Hepatocyte (in vitro differentiated cells): Measurements from ENCODE around the gene OST4. TPM values are rescaled to one million over a fixed set of nuclear protein-coding genes. Genes with fewer than 3 reads are reported as not detected.
"Not testable (repeated sequence)": the region's sequence is repeated elsewhere in the genome, so short reads cannot be mapped to it uniquely, and the experiment has no call there.

ENCODE experiments used
- DNase-seq: peaks from one replicate; pipeline ENCODE4 v3.0.0-alpha.2; 2016; ENCODE audit warnings: low spot score
- H2AFZ ChIP-seq: fragments of 200-600 bp; sonication (generic); 2 replicates; pipeline ENCODE4 v1.6.0; 2016; ENCODE audit warnings: antibody characterized with exemption, mild to moderate bottlenecking
- H3K27ac ChIP-seq: fragments of 200-600 bp; sonication (generic); 2 replicates; pipeline ENCODE4 v1.5.1; 2016; ENCODE audit warnings: mild to moderate bottlenecking
- H3K27me3 ChIP-seq: fragments of 200-600 bp; sonication (generic); 2 replicates; pipeline ENCODE4 v1.6.1; 2016
- H3K36me3 ChIP-seq: fragments of 200-600 bp; sonication (generic); replicated peaks from 2 replicates; pipeline ENCODE4 v1.5.1; 2016; ENCODE audit warnings: low read depth; ENCODE audit not compliant: insufficient read depth
- H3K4me1 ChIP-seq: fragments of 200-600 bp; sonication (generic); 2 replicates; pipeline ENCODE4 v1.5.1; 2016; ENCODE audit warnings: mild to moderate bottlenecking, moderate library complexity; ENCODE audit not compliant: insufficient read depth
- H3K4me2 ChIP-seq: fragments of 200-600 bp; sonication (generic); 2 replicates; pipeline ENCODE4 v1.6.0; 2016
- H3K4me3 ChIP-seq: fragments of 200-600 bp; sonication (generic); 2 replicates; pipeline ENCODE4 v1.5.1; 2016; ENCODE audit warnings: mild to moderate bottlenecking
- H3K79me2 ChIP-seq: fragments of 200-600 bp; sonication (generic); 2 replicates; pipeline ENCODE4 v1.6.0; 2017; ENCODE audit warnings: mild to moderate bottlenecking
- H3K9me2 ChIP-seq: fragments of 200-600 bp; sonication (generic); replicated peaks from 2 replicates; pipeline ENCODE4 v1.6.0; 2017; ENCODE audit warnings: mild to moderate bottlenecking; ENCODE audit not compliant: insufficient read depth
- H3K9me3 ChIP-seq: fragments of 200-600 bp; sonication (generic); 2 replicates; pipeline ENCODE4 v1.5.1; 2016; ENCODE audit warnings: low read depth, mild to moderate bottlenecking
- H4K20me1 ChIP-seq: fragments of 200-600 bp; sonication (generic); 2 replicates; pipeline ENCODE4 v1.6.0; 2016; ENCODE audit warnings: mild to moderate bottlenecking; ENCODE audit not compliant: insufficient read depth, poor library complexity, severe bottlenecking
- CTCF ChIP-seq: fragments of 200-600 bp; sonication (generic); IDR thresholded peaks from 2 replicates; pipeline ENCODE4 v1.5.1; 2016; ENCODE audit warnings: antibody characterized with exemption, mild to moderate bottlenecking; ENCODE audit not compliant: poor library complexity
- EZH2 ChIP-seq: fragments of 200-600 bp; sonication (generic); IDR thresholded peaks from 2 replicates; pipeline ENCODE4 v1.6.1; 2016; ENCODE audit warnings: antibody characterized with exemption, mild to moderate bottlenecking, borderline replicate concordance
- EZH2phosphoT487 ChIP-seq: fragments of 200-600 bp; sonication (generic); IDR thresholded peaks from one replicate; pipeline ENCODE4 v1.6.1; 2018; ENCODE audit warnings: antibody characterized with exemption, mild to moderate bottlenecking, low read depth, moderate library complexity; ENCODE audit not compliant: unreplicated experiment, severe bottlenecking
- WGBS: methylation state at CpG from one replicate; pipeline ENCODE4 v1.1.6; 2016; ENCODE audit warnings: low lambda C conversion rate; ENCODE audit errors: missing lambda C conversion rate; 5-methylcytosine and 5-hydroxymethylcytosine counted together
- polyA plus RNA-seq: library from polyadenylated mRNA; unstranded; fragments of >200 nt; fragmentation: Nextera tagmentation; extraction: Ambion mirVana; gene quantifications from 2 replicates; pipeline ENCODE4 v1.2.1, GENCODE V29; 2016
- total RNA-seq: library from RNA; depleted of rRNA; stranded (reverse); fragments of >200 nt; gene quantifications from 2 replicates; pipeline ENCODE4 v1.2.3, GENCODE V29; 2014

The OST4 gene
- total RNA-seq = 364 and 380 TPM in 2 replicates
- polyA plus RNA-seq = 839 and 872 TPM in 2 replicates

- H3K79me2 ChIP-seq = peaks cover 35% of the 10 kb centered on the region
- H3K27me3 ChIP-seq = no peaks in the 10 kb centered on the region
- H3K4me1 ChIP-seq = peaks cover 23% of the 10 kb centered on the region
- TF ChIP-seq EZH2phosphoT487 (no peak), EZH2 (no peak), CTCF (no peak)
- H3K36me3 ChIP-seq = no peaks in the 10 kb centered on the region
- H3K4me2 ChIP-seq = peak within 1 kb of the TSS; percentile 94
- H2AFZ ChIP-seq = peak within 1 kb of the TSS; percentile 77
- DNase-seq = peak; percentile 98
- 5% methylated on average over 54 of the region's 86 CpGs for WGBS
- H3K9me3 ChIP-seq = no peaks in the 10 kb centered on the region
- H3K27ac ChIP-seq = peak within 1 kb of the TSS; percentile 98
- peak within 1 kb of the TSS; percentile 94 for H3K4me3 ChIP-seq
- peaks cover 14% of the 10 kb centered on the region for H4K20me1 ChIP-seq
- H3K9me2 ChIP-seq = no peaks in the 10 kb centered on the region
Measured at GRCh38 chr2:27071277-27071989, at the start of gene OST4. Gene OST4, minus strand, starts transcription at chr2:27071654.

- H3K9me2 ChIP-seq, H3K9me3 ChIP-seq, H2AFZ ChIP-seq, H3K79me2 ChIP-seq, H3K36me3 ChIP-seq, H3K27ac ChIP-seq, DNase-seq, H4K20me1 ChIP-seq, H3K4me1 ChIP-seq: not testable (repeated sequence)
- Histone ChIP-seq H3K4me3 (peak overlapping the region; percentile 23), H3K4me2 (peak overlapping the region; percentile 82), H3K27me3 (peaks cover 59% of the 10 kb centered on the region)
- WGBS = 90% methylated on average over 8 of the region's 8 CpGs
Measured at GRCh38 chr2:27119330-27119670, 47.8 kb upstream of the OST4 start.

- H3K27me3 ChIP-seq = peaks cover 59% of the 10 kb centered on the region
- H4K20me1 ChIP-seq = no peaks in the 10 kb centered on the region
- H3K9me3 ChIP-seq = no peaks in the 10 kb centered on the region
- H3K36me3 ChIP-seq = no peaks in the 10 kb centered on the region
- H3K9me2 ChIP-seq = no peaks in the 10 kb centered on the region
- H3K4me2 ChIP-seq = peak within 1 kb of the TSS; percentile 82
- 10% methylated on average over 61 of the region's 84 CpGs for WGBS
- H2AFZ ChIP-seq = peak within 1 kb of the TSS; percentile 45
- peak within 1 kb of the TSS; percentile 23 for H3K4me3 ChIP-seq
- TF ChIP-seq EZH2 (peak; percentile 72), EZH2phosphoT487 (no peak)
- no peak within 1 kb of the TSS for H3K27ac ChIP-seq
- DNase-seq = peak; percentile 42
- peaks cover 4% of the 10 kb centered on the region for H3K4me1 ChIP-seq
- no peaks in the 10 kb centered on the region for H3K79me2 ChIP-seq
Measured at GRCh38 chr2:27118525-27119329, 47.3 kb upstream of the OST4 start, which contains the start of gene CGREF1. Gene CGREF1, minus strand, starts transcription at chr2:27119128. Its CDS starts 14,762 bp downstream, at chr2:27104366.

- H3K4me1 ChIP-seq = peaks cover 4% of the 10 kb centered on the region
- no peaks in the 10 kb centered on the region for H4K20me1 ChIP-seq
- DNase-seq = no peak
- H3K79me2 ChIP-seq = no peaks in the 10 kb centered on the region
- peak overlapping the region; percentile 45 for H2AFZ ChIP-seq
- no peaks in the 10 kb centered on the region for H3K9me2 ChIP-seq
- no peaks in the 10 kb centered on the region for H3K9me3 ChIP-seq
- TF ChIP-seq CTCF (no peak), EZH2phosphoT487 (no peak), EZH2 (no peak)
- peaks cover 59% of the 10 kb centered on the region for H3K27me3 ChIP-seq
- no peaks in the 10 kb centered on the region for H3K36me3 ChIP-seq
- H3K4me2 ChIP-seq = peak overlapping the region; percentile 82
- no peak overlapping the region for H3K27ac ChIP-seq
- WGBS = 27% methylated on average over 14 of the region's 14 CpGs
- no peak overlapping the region for H3K4me3 ChIP-seq
Measured at GRCh38 chr2:27117995-27118524, 46.6 kb upstream of the OST4 start.
